Measurements from ENCODE around the gene RPIA.

GRCh38 chr2:88684519-88684918, 7.0 kb upstream of the RPIA start:
- TF ChIP-seq CTCF (IDR thresholded peaks at IDR 0.05) (no peak), POLR2A (IDR thresholded peaks at IDR 0.05) (no peak), EP300 (IDR thresholded peaks at IDR 0.05) (no peak)
